Suprapubic skin (tissue), 4 donors: ENCODE results near the gene CES1. TPM values are rescaled to one million over a fixed set of nuclear protein-coding genes. Genes with fewer than 3 reads are reported as not detected.
A peak's percentile ranks its signal among the peaks of the same experiment; 100 is the strongest.
"Not testable (repeated sequence)": the region's sequence is repeated elsewhere in the genome, so short reads cannot be mapped to it uniquely, and the experiment has no call there.

Source experiments
- DNase-seq, 2 donors: peaks; one replicate each; pipeline ENCODE4 v3.0.0-alpha.2; 2019; ENCODE audit warnings: low spot score in 2 of 2
- H3K27ac ChIP-seq: fragments of 200-600 bp; sonication (generic); one replicate; pipeline ENCODE4 v1.5.1; 2019
- H3K27me3 ChIP-seq: fragments of 200-600 bp; sonication (generic); one replicate; pipeline ENCODE4 v1.5.1; 2019
- H3K36me3 ChIP-seq: fragments of 200-600 bp; sonication (generic); one replicate; pipeline ENCODE4 v1.5.1; 2019
- H3K4me1 ChIP-seq: fragments of 200-600 bp; sonication (generic); one replicate; pipeline ENCODE4 v1.5.1; 2019
- H3K4me3 ChIP-seq: fragments of 200-600 bp; sonication (generic); one replicate; pipeline ENCODE4 v1.5.1; 2019; ENCODE audit warnings: mild to moderate bottlenecking
- H3K9me3 ChIP-seq: fragments of 200-600 bp; sonication (generic); one replicate; pipeline ENCODE4 v1.5.1; 2019
- CTCF ChIP-seq, 2 donors: fragments of 200-600 bp in 1 of 2; fragments of 450-650 bp in 1 of 2; sonication (generic) in 1 of 2; IDR thresholded peaks; one replicate each; pipeline ENCODE4 v1.5.1; 2016 to 2019; ENCODE audit warnings: antibody characterized with exemption in 2 of 2, mild to moderate bottlenecking in 1 of 2, moderate library complexity in 1 of 2
- EP300 ChIP-seq: sonication (generic); formaldehyde crosslinking; IDR thresholded peaks from one replicate; pipeline ENCODE4 v1.6.1; 2017; ENCODE audit warnings: antibody characterized with exemption
- POLR2A ChIP-seq, 2 donors: fragments of 450-650 bp; IDR thresholded peaks; one replicate each; pipeline ENCODE4 v1.6.1; 2017; ENCODE audit warnings: antibody characterized with exemption in 2 of 2, mild to moderate bottlenecking in 2 of 2, moderate library complexity in 2 of 2
- POLR2AphosphoS5 ChIP-seq, 3 donors: sonication (generic); formaldehyde crosslinking; IDR thresholded peaks; one replicate each; pipeline ENCODE4 v1.6.1; 2017; ENCODE audit warnings: antibody characterized with exemption in 3 of 3
- WGBS: methylation state at CpG from one replicate; pipeline ENCODE4 v1.1.5; 2018; 5-methylcytosine and 5-hydroxymethylcytosine counted together
- total RNA-seq, 4 donors: library from RNA; depleted of rRNA; stranded (reverse); fragments of >200 nt; gene quantifications; one replicate each; pipeline ENCODE4 v1.1.0, GENCODE V29; 2016

CES1 gene
- total RNA-seq, 4 donors from 2014 or later: 3.0 to 6.0 (median 3.5) TPM

GRCh38 chr16:55809386-55809785 is 23.5 kb downstream of the CES1 start:
- H3K27me3 ChIP-seq: no peaks in the 10 kb centered on the region
- H3K36me3 ChIP-seq: no peaks in the 10 kb centered on the region
- no peak overlapping the region for H3K27ac ChIP-seq
- peak; percentile 22 to 67 for DNase-seq
- TF ChIP-seq CTCF (IDR thresholded peaks at IDR 0.05) (no peak), EP300 (no peak), POLR2AphosphoS5 (IDR thresholded peaks at IDR 0.05) (no peak), POLR2A (IDR thresholded peaks at IDR 0.05) (no peak)
- WGBS: 50% methylated on average over 5 of the region's 5 CpGs
- H3K4me3 ChIP-seq: no peak overlapping the region
- H3K4me1 ChIP-seq: no peaks in the 10 kb centered on the region
- H3K9me3 ChIP-seq: no peaks in the 10 kb centered on the region

- not testable (repeated sequence) for H3K4me3 ChIP-seq, DNase-seq, H3K9me3 ChIP-seq, H3K27me3 ChIP-seq, H3K36me3 ChIP-seq, H3K27ac ChIP-seq, H3K4me1 ChIP-seq
- whole genome bisulfite sequencing: 92% methylated on average over 1 of the region's 1 CpG
These were observed 24.6 kb downstream of the CES1 start for GRCh38 chr16:55808286-55808685.

GRCh38 chr16:55805104-55805503 is 27.8 kb downstream of the CES1 start:
- not testable (repeated sequence) for H3K36me3 ChIP-seq, H3K27ac ChIP-seq, H3K4me3 ChIP-seq, H3K4me1 ChIP-seq, H3K9me3 ChIP-seq, H3K27me3 ChIP-seq, DNase-seq
- WGBS: no CpG with 5 or more reads among the region's 6 CpGs

GRCh38 chr16:55803681-55804080 is 29.2 kb downstream of the CES1 start:
- H3K4me1 ChIP-seq, H3K36me3 ChIP-seq, H3K27me3 ChIP-seq, H3K9me3 ChIP-seq, H3K27ac ChIP-seq, DNase-seq, H3K4me3 ChIP-seq: not testable (repeated sequence)
- WGBS: no CpG with 5 or more reads among the region's 8 CpGs

- not testable (repeated sequence) for H3K27me3 ChIP-seq, H3K9me3 ChIP-seq, H3K4me3 ChIP-seq, H3K27ac ChIP-seq, H3K36me3 ChIP-seq, H3K4me1 ChIP-seq, DNase-seq
- no CpG with 5 or more reads among the region's 11 CpGs for WGBS
These were observed 39.9 kb downstream of the CES1 start for GRCh38 chr16:55792934-55793374.

- H3K4me3 ChIP-seq, H3K36me3 ChIP-seq, DNase-seq, H3K4me1 ChIP-seq, H3K27ac ChIP-seq, H3K27me3 ChIP-seq, H3K9me3 ChIP-seq: not testable (repeated sequence)
- no CpG with 5 or more reads among the region's 6 CpGs for WGBS
These were observed 41.4 kb downstream of the CES1 start for GRCh38 chr16:55791512-55791911.

GRCh38 chr16:55790240-55790639 is 42.7 kb downstream of the CES1 start:
- WGBS: 35% methylated on average over 2 of the region's 7 CpGs
- peak in 1 of 2 donors; percentile 34 for DNase-seq

GRCh38 chr16:55782793-55783091 is 50.2 kb downstream of the CES1 start:
- H3K27ac ChIP-seq, H3K27me3 ChIP-seq, H3K36me3 ChIP-seq, DNase-seq, H3K9me3 ChIP-seq, H3K4me3 ChIP-seq, H3K4me1 ChIP-seq: not testable (repeated sequence)
- no CpG with 5 or more reads among the region's 6 CpGs for WGBS

More at GRCh38 chr16:55790240-55790639, 42.7 kb downstream of the CES1 start:
- H3K9me3 ChIP-seq, H3K36me3 ChIP-seq, H3K27ac ChIP-seq, H3K4me3 ChIP-seq, H3K27me3 ChIP-seq, H3K4me1 ChIP-seq: not testable (repeated sequence)

GRCh38 chr16:55782091-55782792 is 50.7 kb downstream of the CES1 start:
- DNase-seq: peak in 1 of 2 donors; percentile 1
- not testable (repeated sequence) for H3K36me3 ChIP-seq, H3K4me1 ChIP-seq, H3K4me3 ChIP-seq, H3K9me3 ChIP-seq, H3K27ac ChIP-seq, H3K27me3 ChIP-seq
- whole genome bisulfite sequencing: 87% methylated on average over 5 of the region's 6 CpGs

- not testable (repeated sequence) for H3K9me3 ChIP-seq, H3K4me3 ChIP-seq, H3K27me3 ChIP-seq, H3K4me1 ChIP-seq, H3K27ac ChIP-seq, H3K36me3 ChIP-seq
- 91% methylated on average over 8 of the region's 8 CpGs for WGBS
- DNase-seq: peak in 1 of 2 donors; percentile 4
These were observed 51.4 kb downstream of the CES1 start for GRCh38 chr16:55781456-55781855.

GRCh38 chr16:55780095-55780407 is 52.8 kb downstream of the CES1 start:
- H3K4me3 ChIP-seq, H3K9me3 ChIP-seq, H3K27me3 ChIP-seq, DNase-seq, H3K27ac ChIP-seq, H3K4me1 ChIP-seq, H3K36me3 ChIP-seq: not testable (repeated sequence)
- 51% methylated on average over 4 of the region's 4 CpGs for WGBS
